Mesenchymal stem cell (in vitro differentiated cells and primary cell): ENCODE data around the gene PALLD.

Experiments used
- DNase-seq: peaks from one replicate; pipeline ENCODE4 v3.0.0-alpha.2; 2013
- H2AFZ ChIP-seq: one replicate; pipeline ENCODE4 v1.6.1; 2013; ENCODE audit warnings: low read depth, mild to moderate bottlenecking, control low read depth, inconsistent platforms, low read length, moderate library complexity
- H2AK5ac ChIP-seq: 2 replicates; pipeline ENCODE4 v1.6.1; 2013; ENCODE audit warnings: low read length, moderate library complexity, mild to moderate bottlenecking, inconsistent platforms; ENCODE audit not compliant: severe bottlenecking
- H2BK120ac ChIP-seq: one replicate; pipeline ENCODE4 v1.6.1; 2013; ENCODE audit warnings: low read depth, mild to moderate bottlenecking, inconsistent platforms, low read length, moderate library complexity
- H2BK12ac ChIP-seq, 2 experiments: one replicate each; pipeline ENCODE4 v1.6.1; 2013; ENCODE audit warnings: inconsistent platforms in 2 of 2, low read length in 2 of 2, mild to moderate bottlenecking in 2 of 2, moderate library complexity in 2 of 2, control low read depth in 1 of 2
- H2BK15ac ChIP-seq: one replicate; pipeline ENCODE4 v1.6.1; 2013; ENCODE audit warnings: mild to moderate bottlenecking, low read depth, inconsistent platforms; ENCODE audit not compliant: poor library complexity, severe bottlenecking
- H2BK5ac ChIP-seq: 2 replicates; pipeline ENCODE4 v1.6.1; 2013; ENCODE audit warnings: low read depth, mild to moderate bottlenecking, low read length, control low read depth, inconsistent platforms; ENCODE audit not compliant: poor library complexity, severe bottlenecking
- H3K14ac ChIP-seq, 2 experiments: one replicate each; pipeline ENCODE4 v1.6.1; 2013; ENCODE audit warnings: inconsistent platforms in 2 of 2, low read length in 2 of 2, control low read depth in 1 of 2, mild to moderate bottlenecking in 1 of 2, moderate library complexity in 1 of 2
- H3K18ac ChIP-seq, 2 experiments: one replicate each; pipeline ENCODE4 v1.6.1; 2013; ENCODE audit warnings: inconsistent platforms in 2 of 2, low read length in 2 of 2, control low read depth in 1 of 2, low read depth in 1 of 2, mild to moderate bottlenecking in 1 of 2
- H3K23ac ChIP-seq, 2 experiments: one replicate each; pipeline ENCODE4 v1.6.1; 2013; ENCODE audit warnings: inconsistent platforms in 2 of 2, low read length in 2 of 2, mild to moderate bottlenecking in 2 of 2, moderate library complexity in 2 of 2, control low read depth in 1 of 2
- H3K27ac ChIP-seq: 2 replicates; pipeline ENCODE4 v1.5.1; 2013; ENCODE audit warnings: mild to moderate bottlenecking, moderate library complexity, low read length, control low read depth, inconsistent platforms; ENCODE audit not compliant: poor library complexity, severe bottlenecking
- H3K27me3 ChIP-seq, 2 experiments: 2 replicates each; pipeline versions ENCODE4 v1.6.1 to v1.7.0; 2013; ENCODE audit warnings: low read length in 2 of 2, mild to moderate bottlenecking in 2 of 2, moderate library complexity in 2 of 2, control low read depth in 1 of 2, inconsistent platforms in 1 of 2; ENCODE audit not compliant: control insufficient read depth in 1 of 2, insufficient read depth in 1 of 2
- H3K36me3 ChIP-seq, 2 experiments: 2 replicates each; pipeline versions ENCODE4 v1.6.1 to v1.7.0; 2013; ENCODE audit warnings: low read length in 2 of 2, control low read depth in 1 of 2, inconsistent platforms in 1 of 2, low read depth in 1 of 2, mild to moderate bottlenecking in 1 of 2; ENCODE audit not compliant: insufficient read depth in 2 of 2, control insufficient read depth in 1 of 2
- H3K4ac ChIP-seq, 2 experiments: one replicate each; pipeline ENCODE4 v1.6.1; 2013; ENCODE audit warnings: inconsistent platforms in 2 of 2, low read length in 2 of 2, mild to moderate bottlenecking in 2 of 2, moderate library complexity in 2 of 2, control low read depth in 1 of 2, low read depth in 1 of 2
- H3K4me1 ChIP-seq: 2 replicates; pipeline ENCODE4 v1.6.1; 2013; ENCODE audit warnings: low read depth, low read length, control low read depth; ENCODE audit not compliant: control insufficient read depth, insufficient read depth
- H3K4me2 ChIP-seq: 2 replicates; pipeline ENCODE4 v1.6.1; 2013; ENCODE audit warnings: low read length, mild to moderate bottlenecking, inconsistent platforms; ENCODE audit not compliant: poor library complexity, severe bottlenecking
- H3K4me3 ChIP-seq, 2 experiments: 2 replicates each; pipeline versions ENCODE4 v1.5.1 to v1.7.0; 2013; ENCODE audit warnings: low read length in 2 of 2, mild to moderate bottlenecking in 2 of 2, control low read depth in 1 of 2, low read depth in 1 of 2; ENCODE audit not compliant: insufficient read depth in 1 of 2
- H3K79me1 ChIP-seq: replicated peaks from 2 replicates; pipeline ENCODE4 v1.6.1; 2013; ENCODE audit warnings: mild to moderate bottlenecking, control low read depth, low read length, inconsistent platforms; ENCODE audit not compliant: poor library complexity, severe bottlenecking
- H3K9ac ChIP-seq: 2 replicates; pipeline ENCODE4 v1.7.0; 2013; ENCODE audit warnings: mild to moderate bottlenecking, low read length, moderate library complexity
- H3K9me3 ChIP-seq: 2 replicates; pipeline ENCODE4 v1.7.0; 2013; ENCODE audit warnings: mild to moderate bottlenecking, low read length; ENCODE audit not compliant: control insufficient read depth
- H4K8ac ChIP-seq: one replicate; pipeline ENCODE4 v1.6.1; 2013; ENCODE audit warnings: inconsistent platforms, mild to moderate bottlenecking, low read length, moderate library complexity
- H4K91ac ChIP-seq: one replicate; pipeline ENCODE4 v1.6.1; 2013; ENCODE audit warnings: mild to moderate bottlenecking, low read length, inconsistent platforms
- WGBS: methylation state at CpG from one replicate; pipeline ENCODE4 v1.1.7; 2013; ENCODE audit warnings: mixed read lengths; 5-methylcytosine and 5-hydroxymethylcytosine counted together

The PALLD gene

DNA sequence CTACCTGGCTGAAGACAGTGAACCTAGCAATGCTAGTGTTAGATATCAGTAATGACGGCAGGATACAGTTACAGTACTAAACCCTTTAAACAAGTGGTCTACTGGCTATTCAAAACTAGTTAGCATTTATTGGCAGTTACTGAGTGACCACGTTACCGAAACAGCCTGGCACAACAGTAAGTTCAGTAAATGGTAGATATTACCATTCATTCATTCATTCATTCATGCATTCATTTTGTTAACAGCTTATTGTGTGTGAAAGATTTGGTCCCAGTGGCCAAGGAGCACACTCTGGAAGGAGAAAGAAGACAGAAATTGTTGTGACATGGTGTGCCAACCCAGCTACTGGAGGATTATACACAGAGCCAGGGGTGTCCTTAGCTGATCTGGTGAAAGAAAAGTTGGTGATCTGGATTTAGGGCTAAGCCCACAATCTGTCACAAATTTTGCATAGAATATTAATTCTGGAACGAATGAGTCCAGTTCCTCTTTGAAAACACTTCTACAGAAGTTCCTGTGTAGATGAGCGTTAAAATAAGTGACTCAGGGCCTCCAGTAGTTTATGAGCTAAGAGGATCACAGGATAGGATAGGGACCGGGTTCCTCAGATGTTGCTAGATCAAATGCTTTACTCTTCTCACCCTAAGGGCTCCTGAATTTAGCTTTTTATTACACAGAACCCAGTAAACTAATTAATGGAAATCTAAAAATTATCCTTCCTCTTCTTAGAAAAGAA, 334.1 kb downstream of the PALLD start:
- Histone ChIP-seq H3K9me3 (no peaks in the 10 kb centered on the region), H2AFZ (no peak overlapping the region), H3K27me3 (no peaks in the 10 kb centered on the region), H3K4me1 (peaks cover 1% of the 10 kb centered on the region), H3K9ac (peak overlapping the region; percentile 95), H3K4me3 (peak overlapping the region in 1 of 2 experiments; percentile 89), H3K4me2 (no peak overlapping the region), H3K4ac (no peak overlapping the region), H2BK5ac (no peak overlapping the region), H2BK120ac (no peak overlapping the region), H3K14ac (no peak overlapping the region), H3K23ac (no peak overlapping the region), H3K27ac (peak overlapping the region; percentile 84), H4K91ac (no peak overlapping the region), H3K18ac (no peak overlapping the region), H3K36me3 (peaks cover 1 to 2% of the 10 kb centered on the region in 2 experiments), H4K8ac (no peak overlapping the region), H3K79me1 (peaks cover 1% of the 10 kb centered on the region), H2BK12ac (no peak overlapping the region), H2AK5ac (peak overlapping the region; percentile 9), H2BK15ac (no peak overlapping the region)
- peak; percentile 61 for DNase-seq
- 50% methylated on average over 2 of the region's 6 CpGs for WGBS

- H3K27ac ChIP-seq = peak overlapping the region; percentile 84
- peak overlapping the region; percentile 89 to 95 for H3K4me3 ChIP-seq
- peak overlapping the region; percentile 75 for H4K8ac ChIP-seq
- H3K4me2 ChIP-seq = peak overlapping the region; percentile 93
- no peak overlapping the region for H2AK5ac ChIP-seq
- H2BK15ac ChIP-seq = peak overlapping the region; percentile 83
- peak overlapping the region; percentile 11 for H2BK5ac ChIP-seq
- DNase-seq = no peak
- H3K36me3 ChIP-seq = peaks cover 4 to 7% of the 10 kb centered on the region in 2 experiments
- H3K14ac ChIP-seq = no peak overlapping the region
- H3K4me1 ChIP-seq = peaks cover 1% of the 10 kb centered on the region
- H3K23ac ChIP-seq = no peak overlapping the region
- peak overlapping the region; percentile 95 for H3K9ac ChIP-seq
- H3K4ac ChIP-seq = peak overlapping the region in 1 of 2 experiments; percentile 38
- H4K91ac ChIP-seq = peak overlapping the region; percentile 50
- H3K79me1 ChIP-seq = peaks cover 1% of the 10 kb centered on the region
- no peak overlapping the region for H2BK120ac ChIP-seq
- WGBS = under 1% methylated on average over 14 of the region's 14 CpGs
- no peaks in the 10 kb centered on the region for H3K9me3 ChIP-seq
- peak overlapping the region in 1 of 2 experiments; percentile 66 for H2BK12ac ChIP-seq
- peak overlapping the region in 1 of 2 experiments; percentile 91 for H3K18ac ChIP-seq
- peak overlapping the region; percentile 43 for H2AFZ ChIP-seq
- no peaks in the 10 kb centered on the region for H3K27me3 ChIP-seq
Measured at GRCh38 chr4:168831585-168831918, 334.7 kb downstream of the PALLD start.

DNA sequence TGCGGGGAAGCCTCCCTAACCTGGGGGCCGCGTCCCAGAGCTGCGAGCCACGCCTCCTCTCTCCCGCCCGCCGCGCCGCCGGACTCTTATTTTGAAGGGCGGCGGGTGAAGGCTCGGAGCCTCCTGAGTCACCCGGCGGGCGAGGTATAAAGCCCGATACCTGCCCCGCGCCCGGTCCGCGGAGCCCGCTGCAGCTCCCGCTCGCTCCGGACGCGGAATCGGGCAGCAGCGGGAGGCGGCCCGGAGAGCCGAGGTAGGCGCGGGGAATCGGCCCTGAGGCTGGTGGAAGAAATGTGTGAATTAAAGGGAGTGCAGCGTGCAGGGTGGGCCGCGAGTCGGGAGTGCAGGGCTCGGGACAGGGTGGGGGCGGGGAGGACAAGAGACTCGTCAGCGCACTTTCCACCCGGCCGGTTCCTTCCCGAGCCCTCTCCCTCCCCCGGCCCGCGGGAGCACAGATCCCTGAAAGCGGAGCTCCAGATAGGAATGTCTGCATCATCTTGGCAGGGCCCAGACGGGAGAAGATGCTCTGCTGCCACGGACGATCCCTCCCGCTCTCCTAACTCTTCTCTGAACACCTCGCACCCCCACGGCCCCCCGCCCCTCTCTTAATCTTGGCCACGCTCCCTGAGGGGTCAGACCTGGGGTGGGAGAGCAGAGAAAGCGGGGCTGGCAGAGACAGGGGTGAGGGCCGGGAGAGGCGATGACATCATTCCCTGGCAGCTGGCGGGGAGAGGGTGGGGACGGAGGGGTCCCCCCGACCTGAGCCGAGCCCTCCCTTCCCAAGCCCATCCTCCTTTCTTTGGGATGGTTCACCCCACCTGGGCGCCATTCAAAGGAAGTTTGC, 335.3 kb downstream of the PALLD start:
- Histone ChIP-seq H4K8ac (peak overlapping the region; percentile 95), H3K9ac (peak overlapping the region; percentile 95), H2AFZ (no peak overlapping the region), H3K18ac (peak overlapping the region; percentile 91 to 95), H2AK5ac (peak overlapping the region; percentile 6), H3K4me3 (peak overlapping the region; percentile 89 to 95), H2BK15ac (peak overlapping the region; percentile 83), H3K27me3 (no peaks in the 10 kb centered on the region), H2BK5ac (peak overlapping the region; percentile 98), H3K36me3 (peaks cover 4 to 11% of the 10 kb centered on the region in 2 experiments), H2BK12ac (peak overlapping the region; percentile 66 to 90), H3K9me3 (no peaks in the 10 kb centered on the region), H3K27ac (peak overlapping the region; percentile 60), H2BK120ac (peak overlapping the region; percentile 95), H3K23ac (peak overlapping the region in 1 of 2 experiments; percentile 66), H3K14ac (peak overlapping the region; percentile 74 to 98), H3K4me2 (peak overlapping the region; percentile 95), H4K91ac (peak overlapping the region; percentile 73), H3K79me1 (peaks cover 3% of the 10 kb centered on the region), H3K4me1 (peaks cover 3% of the 10 kb centered on the region), H3K4ac (peak overlapping the region; percentile 94)
- peak; percentile 87 for DNase-seq
- WGBS = under 1% methylated on average over 54 of the region's 68 CpGs
